ENCODE results near the gene GBE1. TPM values are rescaled to one million over a fixed set of nuclear protein-coding genes. Genes with fewer than 3 reads are reported as not detected.

Gene GBE1
- total RNA-seq, 1 donor from 2014 or later, result 14.7 TPM

DNA sequence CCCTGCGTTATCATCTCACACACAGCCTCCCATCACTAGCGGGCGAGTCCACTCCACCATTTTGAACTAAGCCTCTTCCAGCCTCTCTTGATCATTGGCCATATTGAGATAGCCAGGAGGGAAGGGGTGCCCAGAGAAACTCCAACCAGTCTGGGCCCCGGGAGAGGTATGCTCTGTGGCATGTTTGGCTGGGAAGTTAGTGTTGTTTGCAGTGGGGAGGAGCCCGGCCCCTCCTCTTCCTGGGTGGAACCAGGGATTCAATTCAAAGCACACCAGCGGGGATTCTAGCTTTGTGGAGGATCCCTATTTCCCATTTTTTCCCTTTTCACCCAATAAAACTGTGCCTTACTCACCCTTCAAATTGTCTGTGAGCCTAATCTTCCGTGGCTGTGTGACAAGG lies 71.8 kb downstream of the GBE1 start:
- H3K4me3 Mint-ChIP-seq, result no peak overlapping the region
- peaks cover 4% of the 10 kb centered on the region for H3K4me1 Mint-ChIP-seq (ENCODE audit: unreplicated experiment)
- no peaks in the 10 kb centered on the region for H3K36me3 Mint-ChIP-seq
- no peak for DNase-seq (ENCODE audit: extremely low spot score, unreplicated experiment)
- H3K27ac Mint-ChIP-seq, result no peak overlapping the region
- no peaks in the 10 kb centered on the region for H3K9me3 Mint-ChIP-seq
- no peaks in the 10 kb centered on the region for H3K27me3 Mint-ChIP-seq
- TF ChIP-seq, protein P1, sequence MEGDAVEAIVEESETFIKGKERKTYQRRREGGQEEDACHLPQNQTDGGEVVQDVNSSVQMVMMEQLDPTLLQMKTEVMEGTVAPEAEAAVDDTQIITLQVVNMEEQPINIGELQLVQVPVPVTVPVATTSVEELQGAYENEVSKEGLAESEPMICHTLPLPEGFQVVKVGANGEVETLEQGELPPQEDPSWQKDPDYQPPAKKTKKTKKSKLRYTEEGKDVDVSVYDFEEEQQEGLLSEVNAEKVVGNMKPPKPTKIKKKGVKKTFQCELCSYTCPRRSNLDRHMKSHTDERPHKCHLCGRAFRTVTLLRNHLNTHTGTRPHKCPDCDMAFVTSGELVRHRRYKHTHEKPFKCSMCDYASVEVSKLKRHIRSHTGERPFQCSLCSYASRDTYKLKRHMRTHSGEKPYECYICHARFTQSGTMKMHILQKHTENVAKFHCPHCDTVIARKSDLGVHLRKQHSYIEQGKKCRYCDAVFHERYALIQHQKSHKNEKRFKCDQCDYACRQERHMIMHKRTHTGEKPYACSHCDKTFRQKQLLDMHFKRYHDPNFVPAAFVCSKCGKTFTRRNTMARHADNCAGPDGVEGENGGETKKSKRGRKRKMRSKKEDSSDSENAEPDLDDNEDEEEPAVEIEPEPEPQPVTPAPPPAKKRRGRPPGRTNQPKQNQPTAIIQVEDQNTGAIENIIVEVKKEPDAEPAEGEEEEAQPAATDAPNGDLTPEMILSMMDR (conservative IDR thresholded peaks at IDR 0.05), result no peak

DNA sequence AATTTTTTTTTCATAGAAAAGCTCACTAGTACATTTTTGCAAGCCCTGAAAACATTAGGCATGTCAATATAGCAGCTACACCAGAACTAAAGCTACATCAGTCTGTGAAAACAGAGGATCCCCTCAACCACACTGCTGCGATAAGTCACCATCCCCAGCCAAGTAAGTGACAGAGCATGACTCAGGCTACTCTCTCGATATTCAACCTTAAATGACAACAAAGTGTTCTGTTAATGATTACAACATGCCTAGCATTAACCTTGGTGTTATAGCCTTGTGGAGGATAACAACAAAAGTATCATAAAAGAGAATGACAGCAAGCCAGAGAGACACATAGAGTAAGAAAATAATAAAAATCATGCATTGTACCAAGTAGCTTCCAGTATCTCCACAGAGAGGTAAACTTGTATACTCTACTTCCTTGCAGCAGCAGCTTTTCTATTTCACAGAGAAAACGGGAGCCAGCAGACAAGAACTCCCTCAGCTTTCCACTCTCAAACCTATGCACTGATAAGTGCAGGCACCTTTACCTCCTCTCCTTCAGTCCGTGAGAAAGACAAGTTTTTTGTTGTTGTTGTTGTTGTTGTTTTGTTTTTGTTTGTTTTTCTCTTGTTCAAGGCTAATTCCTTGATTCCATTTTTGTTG lies 76.6 kb downstream of the GBE1 start:
- H3K4me1 Mint-ChIP-seq (ENCODE audit: unreplicated experiment), result peaks cover 4% of the 10 kb centered on the region
- TF ChIP-seq, protein P1 (conservative IDR thresholded peaks at IDR 0.05), result no peak
- H3K9me3 Mint-ChIP-seq, result no peaks in the 10 kb centered on the region
- H3K4me3 Mint-ChIP-seq, result no peak overlapping the region
- no peaks in the 10 kb centered on the region for H3K36me3 Mint-ChIP-seq
- no peak for DNase-seq (ENCODE audit: extremely low spot score, unreplicated experiment)
- no peaks in the 10 kb centered on the region for H3K27me3 Mint-ChIP-seq
- H3K27ac Mint-ChIP-seq, result no peak overlapping the region

DNA sequence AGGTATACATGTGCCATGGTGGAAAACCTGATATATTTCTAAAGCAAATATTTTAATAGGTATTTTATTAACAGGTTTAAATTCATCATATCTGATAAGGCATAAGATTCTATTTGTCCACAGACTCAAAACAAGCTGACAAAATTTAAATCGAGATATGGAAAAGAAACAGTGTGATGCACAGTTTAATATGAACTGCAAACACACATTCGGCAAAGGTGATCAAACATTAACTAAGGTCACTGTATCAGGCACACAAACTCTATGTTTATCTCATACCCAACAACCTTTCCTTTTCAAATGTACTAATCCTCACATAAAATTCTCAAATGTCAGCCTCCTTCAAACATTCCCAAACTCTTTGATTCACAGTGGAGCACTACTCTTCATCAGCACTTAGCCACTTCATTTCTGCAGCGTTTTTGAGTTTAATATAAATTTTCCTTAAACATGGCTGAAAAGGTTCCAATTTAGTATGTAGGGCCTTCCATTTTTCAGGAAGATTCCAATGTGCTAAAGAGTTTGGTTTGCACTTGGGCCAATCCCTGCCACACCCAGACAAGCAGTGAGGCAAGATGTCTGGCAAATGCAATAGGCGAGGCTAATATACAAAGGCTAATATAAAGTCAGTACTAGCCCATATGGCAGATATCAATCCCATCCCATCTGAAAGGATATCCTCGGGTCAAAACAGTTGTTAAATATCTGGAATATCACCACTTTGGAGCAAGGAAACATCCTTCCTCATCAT lies 84.6 kb downstream of the GBE1 start:
- TF ChIP-seq, protein P1 (conservative IDR thresholded peaks at IDR 0.05), result no peak
- H3K9me3 Mint-ChIP-seq, result no peaks in the 10 kb centered on the region
- no peak overlapping the region for H3K4me3 Mint-ChIP-seq
- no peaks in the 10 kb centered on the region for H3K27me3 Mint-ChIP-seq
- no peaks in the 10 kb centered on the region for H3K4me1 Mint-ChIP-seq (ENCODE audit: unreplicated experiment)
- no peak for DNase-seq (ENCODE audit: extremely low spot score, unreplicated experiment)
- no peaks in the 10 kb centered on the region for H3K36me3 Mint-ChIP-seq
- no peak overlapping the region for H3K27ac Mint-ChIP-seq

DNA sequence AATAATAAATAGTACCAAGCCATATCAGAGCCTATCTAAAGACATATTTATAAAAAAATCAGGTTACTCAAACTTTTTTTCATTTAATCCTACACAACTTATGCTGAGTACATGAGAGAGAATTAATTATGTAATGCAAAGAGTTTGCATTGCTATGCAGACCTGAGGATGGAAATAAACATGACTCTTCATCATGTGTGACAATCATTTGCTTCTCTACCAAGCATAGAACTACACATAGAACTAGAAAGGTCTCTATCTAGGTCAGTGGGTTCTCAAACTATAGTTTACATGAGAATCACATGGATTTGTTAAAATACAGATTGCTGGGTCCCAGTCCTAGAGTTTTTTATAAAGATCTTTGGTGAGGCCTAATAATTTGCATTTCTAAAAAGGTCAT lies 86.8 kb downstream of the GBE1 start:
- no peaks in the 10 kb centered on the region for H3K9me3 Mint-ChIP-seq
- H3K4me3 Mint-ChIP-seq, result no peak overlapping the region
- H3K36me3 Mint-ChIP-seq, result no peaks in the 10 kb centered on the region
- H3K27ac Mint-ChIP-seq, result no peak overlapping the region
- H3K4me1 Mint-ChIP-seq (ENCODE audit: unreplicated experiment), result no peaks in the 10 kb centered on the region
- DNase-seq (ENCODE audit: extremely low spot score, unreplicated experiment), result no peak
- no peaks in the 10 kb centered on the region for H3K27me3 Mint-ChIP-seq
- TF ChIP-seq, protein P1 (conservative IDR thresholded peaks at IDR 0.05), result no peak

DNA sequence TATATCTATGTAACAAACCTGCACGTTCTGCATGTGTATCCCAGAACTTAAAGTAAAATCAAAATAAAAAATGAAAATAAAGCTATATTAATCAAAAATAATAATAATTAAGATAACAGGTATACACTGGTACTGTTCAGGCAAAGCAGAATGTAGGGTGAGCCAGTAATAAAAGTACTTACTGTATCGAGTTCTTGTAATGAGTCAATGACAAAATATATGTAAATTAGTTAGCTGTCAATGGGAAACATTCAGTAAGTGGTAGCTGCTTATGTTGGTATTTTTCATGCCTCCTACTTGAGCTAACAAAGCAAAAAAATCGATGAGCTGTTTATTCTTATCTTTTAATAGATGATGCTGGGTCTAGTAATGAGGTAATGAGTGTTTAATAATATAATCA lies 93.2 kb downstream of the GBE1 start:
- Mint-ChIP-seq H3K36me3 (no peaks in the 10 kb centered on the region), H3K27me3 (no peaks in the 10 kb centered on the region), H3K4me3 (no peak overlapping the region), H3K27ac (no peak overlapping the region), H3K4me1 (ENCODE audit: unreplicated experiment) (no peaks in the 10 kb centered on the region), H3K9me3 (no peaks in the 10 kb centered on the region)
- DNase-seq (ENCODE audit: extremely low spot score, unreplicated experiment), result no peak
- TF ChIP-seq, protein P1 (conservative IDR thresholded peaks at IDR 0.05), result no peak
